Measurements from ENCODE around the gene HIRA. TPM values are rescaled to one million over a fixed set of nuclear protein-coding genes. Genes with fewer than 3 reads are reported as not detected.

HIRA gene
- total RNA-seq, 1 donor from 2014 or later = 36.2 TPM

DNA sequence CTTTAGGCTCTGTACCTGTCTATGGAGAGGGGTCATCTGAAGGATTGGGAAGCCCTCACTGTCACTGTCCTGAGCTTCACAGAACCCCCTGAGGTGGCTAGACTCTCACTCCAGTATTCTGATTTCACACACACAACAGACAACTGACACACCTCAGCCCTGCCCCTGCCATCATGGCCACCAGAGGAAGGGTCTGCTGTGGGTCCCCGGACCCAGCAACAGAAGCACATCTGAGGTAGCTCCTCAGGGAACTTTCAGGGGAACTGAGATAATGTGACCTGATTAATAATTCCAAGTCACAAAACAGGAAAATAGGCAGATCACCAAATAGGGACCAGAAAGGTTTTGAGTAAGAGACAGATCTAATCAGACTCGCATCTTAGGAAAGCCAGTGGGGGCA is 23.5 kb upstream of the HIRA start:
- peaks cover 57 to 76% of the 10 kb centered on the region in 2 donors for H3K36me3 ChIP-seq
- H3K27me3 ChIP-seq = no peaks in the 10 kb centered on the region
- DNase-seq (ENCODE audit: low spot score in 2 of 2) = no peak
- H3K4me3 ChIP-seq = no peak overlapping the region
- no peaks in the 10 kb centered on the region for H3K4me1 ChIP-seq
- TF ChIP-seq, protein P1, sequence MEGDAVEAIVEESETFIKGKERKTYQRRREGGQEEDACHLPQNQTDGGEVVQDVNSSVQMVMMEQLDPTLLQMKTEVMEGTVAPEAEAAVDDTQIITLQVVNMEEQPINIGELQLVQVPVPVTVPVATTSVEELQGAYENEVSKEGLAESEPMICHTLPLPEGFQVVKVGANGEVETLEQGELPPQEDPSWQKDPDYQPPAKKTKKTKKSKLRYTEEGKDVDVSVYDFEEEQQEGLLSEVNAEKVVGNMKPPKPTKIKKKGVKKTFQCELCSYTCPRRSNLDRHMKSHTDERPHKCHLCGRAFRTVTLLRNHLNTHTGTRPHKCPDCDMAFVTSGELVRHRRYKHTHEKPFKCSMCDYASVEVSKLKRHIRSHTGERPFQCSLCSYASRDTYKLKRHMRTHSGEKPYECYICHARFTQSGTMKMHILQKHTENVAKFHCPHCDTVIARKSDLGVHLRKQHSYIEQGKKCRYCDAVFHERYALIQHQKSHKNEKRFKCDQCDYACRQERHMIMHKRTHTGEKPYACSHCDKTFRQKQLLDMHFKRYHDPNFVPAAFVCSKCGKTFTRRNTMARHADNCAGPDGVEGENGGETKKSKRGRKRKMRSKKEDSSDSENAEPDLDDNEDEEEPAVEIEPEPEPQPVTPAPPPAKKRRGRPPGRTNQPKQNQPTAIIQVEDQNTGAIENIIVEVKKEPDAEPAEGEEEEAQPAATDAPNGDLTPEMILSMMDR (IDR thresholded peaks at IDR 0.05) = no peak
- no peaks in the 10 kb centered on the region for H3K9me3 ChIP-seq
- no peak overlapping the region for H3K27ac ChIP-seq
- intact Hi-C loops (cut with DNase I) = no loop called here

DNA sequence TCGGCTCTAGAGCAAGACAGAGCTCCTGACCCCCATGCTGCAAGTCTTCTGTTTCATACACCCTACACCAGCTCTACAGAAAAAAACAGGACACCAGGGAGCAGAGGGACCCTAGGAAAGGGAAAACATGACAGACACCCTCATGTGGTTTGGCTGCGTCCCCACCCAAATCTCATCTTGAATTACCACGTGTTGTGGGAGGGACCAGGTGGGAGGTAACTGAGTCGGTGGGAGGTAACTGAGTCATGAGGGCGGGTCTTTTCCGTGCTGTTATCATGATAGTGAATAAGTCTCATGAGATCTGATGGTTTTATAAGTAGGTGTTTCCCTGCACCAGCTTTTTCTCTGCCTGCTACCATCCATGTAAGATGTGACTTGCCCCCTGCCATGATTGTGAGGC is 22.6 kb upstream of the HIRA start:
- intact Hi-C loops (cut with DNase I) = no loop called here
- no peak overlapping the region for H3K27ac ChIP-seq
- TF ChIP-seq, protein P1 (IDR thresholded peaks at IDR 0.05) = no peak
- no peak overlapping the region for H3K4me3 ChIP-seq
- H3K9me3 ChIP-seq = no peaks in the 10 kb centered on the region
- no peaks in the 10 kb centered on the region for H3K27me3 ChIP-seq
- H3K4me1 ChIP-seq = no peaks in the 10 kb centered on the region
- DNase-seq (ENCODE audit: low spot score in 2 of 2) = no peak
- peaks cover 57 to 72% of the 10 kb centered on the region in 2 donors for H3K36me3 ChIP-seq

- intact Hi-C loops (cut with DNase I) = no loop called here
- DNase-seq (ENCODE audit: low spot score in 2 of 2) = peak in 1 of 2 donors; percentile 35
- Histone ChIP-seq H3K4me3 (no peak overlapping the region), H3K27ac (no peak overlapping the region), H3K36me3 (peaks cover 57 to 72% of the 10 kb centered on the region in 2 donors), H3K4me1 (no peaks in the 10 kb centered on the region), H3K9me3 (no peaks in the 10 kb centered on the region), H3K27me3 (no peaks in the 10 kb centered on the region)
- TF ChIP-seq, protein P1 (IDR thresholded peaks at IDR 0.05) = no peak
These were observed 22.2 kb upstream of the HIRA start for GRCh38 chr22:19453718-19454117.

- H3K36me3 ChIP-seq = peaks cover 51 to 53% of the 10 kb centered on the region in 2 donors
These were observed 20.0 kb upstream of the HIRA start for GRCh38 chr22:19451570-19451969.

GRCh38 chr22:19450363-19451175 is 19.0 kb upstream of the HIRA start:
- Histone ChIP-seq H3K4me1 (peaks cover 3 to 18% of the 10 kb centered on the region in 2 donors), H3K4me3 (no peak overlapping the region), H3K36me3 (peaks cover 41 to 43% of the 10 kb centered on the region in 2 donors), H3K27me3 (no peaks in the 10 kb centered on the region), H3K27ac (no peak overlapping the region), H3K9me3 (no peaks in the 10 kb centered on the region)
- TF ChIP-seq, protein P1 (IDR thresholded peaks at IDR 0.05) = no peak
- intact Hi-C loops (cut with DNase I) = no loop called here
- DNase-seq (ENCODE audit: low spot score in 2 of 2) = no peak

More at GRCh38 chr22:19451570-19451969, 20.0 kb upstream of the HIRA start:
- H3K4me1 ChIP-seq = peaks cover 0 to 10% of the 10 kb centered on the region in 2 donors
- TF ChIP-seq, protein P1 (IDR thresholded peaks at IDR 0.05) = no peak
- no peaks in the 10 kb centered on the region for H3K9me3 ChIP-seq
- intact Hi-C loops (cut with DNase I) = no loop called here
- H3K27ac ChIP-seq = no peak overlapping the region
- H3K27me3 ChIP-seq = no peaks in the 10 kb centered on the region
- no peak for DNase-seq (ENCODE audit: low spot score in 2 of 2)
- no peak overlapping the region for H3K4me3 ChIP-seq

Measured in ascending aorta (tissue), 2 donors.